ENCODE data around the gene PPP4R4. TPM values are rescaled to one million over a fixed set of nuclear protein-coding genes. Genes with fewer than 3 reads are reported as not detected.

The PPP4R4 gene
- total and polyA plus RNA-seq, 2 experiments from 2014 or later = 3.0 to 11.1 TPM

DNA sequence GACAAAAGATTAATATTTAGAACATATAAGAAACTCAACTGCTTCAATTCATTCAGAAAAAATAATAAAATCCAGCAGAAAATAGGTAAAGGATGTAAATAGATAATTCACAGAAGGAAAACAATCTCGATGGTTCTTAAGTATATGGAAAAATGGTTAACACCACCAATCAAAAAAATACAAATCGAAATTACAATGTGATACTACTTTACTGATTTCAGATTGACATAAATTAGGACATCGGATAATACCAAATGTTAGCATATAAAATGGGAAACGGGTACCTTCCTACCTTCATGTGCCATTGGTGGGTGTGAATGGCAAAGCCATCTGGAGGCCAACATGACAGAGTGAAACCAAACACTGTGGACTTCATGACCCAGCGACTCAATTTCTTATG, 1.6 kb upstream of the PPP4R4 start:
- no peak overlapping the region for H3K27ac Mint-ChIP-seq
- DNase-seq (ENCODE audit: low spot score) = no peak
- Histone ChIP-seq H3K4me2 (peak overlapping the region; percentile 89), H4K20me1 (replicated peaks; ENCODE audit: insufficient read depth) (no peaks in the 10 kb centered on the region), H3K27me3 (ENCODE audit: insufficient read depth) (peaks cover 37% of the 10 kb centered on the region), H3K4me1 (ENCODE audit: insufficient read depth) (peaks cover 17% of the 10 kb centered on the region), H3F3A (replicated peaks; ENCODE audit: low read depth) (peaks cover 4% of the 10 kb centered on the region; the same call in 1 of the 2 replicates), H3K4me3 (no peak overlapping the region), H2AFZ (peak overlapping the region; percentile 99; the same call in 1 of the 2 replicates), H3K36me3 (ENCODE audit: insufficient read depth) (no peaks in the 10 kb centered on the region), H3K27ac (ENCODE audit: low read depth) (no peak overlapping the region), H3K79me2 (replicated peaks; ENCODE audit: insufficient read depth) (no peaks in the 10 kb centered on the region; the same call in 1 of the 2 replicates), H3K9me2 (ENCODE audit: insufficient read depth) (no peaks in the 10 kb centered on the region)
- TF ChIP-seq, protein P1, sequence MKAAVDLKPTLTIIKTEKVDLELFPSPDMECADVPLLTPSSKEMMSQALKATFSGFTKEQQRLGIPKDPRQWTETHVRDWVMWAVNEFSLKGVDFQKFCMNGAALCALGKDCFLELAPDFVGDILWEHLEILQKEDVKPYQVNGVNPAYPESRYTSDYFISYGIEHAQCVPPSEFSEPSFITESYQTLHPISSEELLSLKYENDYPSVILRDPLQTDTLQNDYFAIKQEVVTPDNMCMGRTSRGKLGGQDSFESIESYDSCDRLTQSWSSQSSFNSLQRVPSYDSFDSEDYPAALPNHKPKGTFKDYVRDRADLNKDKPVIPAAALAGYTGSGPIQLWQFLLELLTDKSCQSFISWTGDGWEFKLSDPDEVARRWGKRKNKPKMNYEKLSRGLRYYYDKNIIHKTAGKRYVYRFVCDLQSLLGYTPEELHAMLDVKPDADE (IDR thresholded peaks at IDR 0.05) = no peak
- TF ChIP-seq NANOG (IDR thresholded peaks at IDR 0.05; ENCODE audit: borderline replicate concordance) = no peak
- no peak for TF ChIP-seq ZNF331 (CRISPR knock-in tag; IDR thresholded peaks at IDR 0.05; ENCODE audit: low read depth)
- H3K27me3 Mint-ChIP-seq (ENCODE audit: insufficient read depth, low read depth, poor library complexity) = peaks cover 11% of the 10 kb centered on the region
- H3K9me3 Mint-ChIP-seq = no peaks in the 10 kb centered on the region; the same call in 2 of the 3 replicates
- H3K4me1 Mint-ChIP-seq = peaks cover 21% of the 10 kb centered on the region
- H3K4me3 Mint-ChIP-seq = peak overlapping the region; percentile 84
- H3K36me3 Mint-ChIP-seq (ENCODE audit: low read depth) = peaks cover 3% of the 10 kb centered on the region; the same call in 1 of the 3 replicates
- no peak for ATAC-seq

DNA sequence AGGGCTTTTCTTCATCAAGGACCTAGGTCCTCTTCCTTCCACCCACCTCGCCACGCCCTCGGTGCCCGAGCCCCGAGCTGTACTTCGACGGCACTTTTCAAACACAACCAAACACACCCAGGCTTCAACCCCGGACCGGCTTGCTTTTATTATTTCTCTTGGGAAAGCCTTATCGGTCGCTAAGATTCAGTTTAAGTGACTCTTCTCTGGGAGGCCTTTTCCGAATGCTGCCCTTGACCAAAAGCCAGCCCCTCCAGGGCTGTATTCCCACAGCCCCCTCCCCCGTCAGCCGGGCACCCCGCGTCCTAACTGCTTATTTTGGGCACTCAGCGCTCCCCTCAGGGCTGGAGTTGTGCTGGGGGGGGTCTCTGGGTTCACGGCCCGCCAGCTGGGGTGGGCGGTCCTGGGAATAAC, 644 bp upstream of the PPP4R4 start:
- H3K27me3 Mint-ChIP-seq (ENCODE audit: insufficient read depth, low read depth, poor library complexity) = peaks cover 9% of the 10 kb centered on the region
- H3K9me2 ChIP-seq (ENCODE audit: insufficient read depth) = no peaks in the 10 kb centered on the region

More for the DNA sequence above, 644 bp upstream of the PPP4R4 start:
- Histone ChIP-seq H3K79me2 (replicated peaks; ENCODE audit: insufficient read depth) (no peaks in the 10 kb centered on the region; the same call in 1 of the 2 replicates), H3K27me3 (ENCODE audit: insufficient read depth) (peaks cover 37% of the 10 kb centered on the region), H3K4me1 (ENCODE audit: insufficient read depth) (peaks cover 17% of the 10 kb centered on the region), H3F3A (replicated peaks; ENCODE audit: low read depth) (peaks cover 4% of the 10 kb centered on the region; the same call in 1 of the 2 replicates), H3K27ac (ENCODE audit: low read depth) (peak overlapping the region; percentile 87), H2AFZ (peak overlapping the region; percentile 99), H3K4me2 (peak overlapping the region; percentile 89), H4K20me1 (replicated peaks; ENCODE audit: insufficient read depth) (no peaks in the 10 kb centered on the region), H3K4me3 (peak overlapping the region; percentile 94), H3K36me3 (ENCODE audit: insufficient read depth) (no peaks in the 10 kb centered on the region)
- peaks cover 3% of the 10 kb centered on the region; the same call in 1 of the 3 replicates for H3K36me3 Mint-ChIP-seq (ENCODE audit: low read depth)
- peaks cover 27% of the 10 kb centered on the region for H3K4me1 Mint-ChIP-seq
- TF ChIP-seq NANOG (IDR thresholded peaks at IDR 0.05; ENCODE audit: borderline replicate concordance) (no peak), EZH2 (IDR thresholded peaks at IDR 0.05; ENCODE audit: low read depth, unreplicated experiment) (no peak), STAT1 (IDR thresholded peaks at IDR 0.05; ENCODE audit: unreplicated experiment) (no peak), EZH2phosphoT487 (IDR thresholded peaks at IDR 0.05; ENCODE audit: unreplicated experiment) (no peak), CREB1 (CRISPR knock-in tag; IDR thresholded peaks at IDR 0.05; ENCODE audit: low read depth) (no peak)
- TF ChIP-seq, protein P2, sequence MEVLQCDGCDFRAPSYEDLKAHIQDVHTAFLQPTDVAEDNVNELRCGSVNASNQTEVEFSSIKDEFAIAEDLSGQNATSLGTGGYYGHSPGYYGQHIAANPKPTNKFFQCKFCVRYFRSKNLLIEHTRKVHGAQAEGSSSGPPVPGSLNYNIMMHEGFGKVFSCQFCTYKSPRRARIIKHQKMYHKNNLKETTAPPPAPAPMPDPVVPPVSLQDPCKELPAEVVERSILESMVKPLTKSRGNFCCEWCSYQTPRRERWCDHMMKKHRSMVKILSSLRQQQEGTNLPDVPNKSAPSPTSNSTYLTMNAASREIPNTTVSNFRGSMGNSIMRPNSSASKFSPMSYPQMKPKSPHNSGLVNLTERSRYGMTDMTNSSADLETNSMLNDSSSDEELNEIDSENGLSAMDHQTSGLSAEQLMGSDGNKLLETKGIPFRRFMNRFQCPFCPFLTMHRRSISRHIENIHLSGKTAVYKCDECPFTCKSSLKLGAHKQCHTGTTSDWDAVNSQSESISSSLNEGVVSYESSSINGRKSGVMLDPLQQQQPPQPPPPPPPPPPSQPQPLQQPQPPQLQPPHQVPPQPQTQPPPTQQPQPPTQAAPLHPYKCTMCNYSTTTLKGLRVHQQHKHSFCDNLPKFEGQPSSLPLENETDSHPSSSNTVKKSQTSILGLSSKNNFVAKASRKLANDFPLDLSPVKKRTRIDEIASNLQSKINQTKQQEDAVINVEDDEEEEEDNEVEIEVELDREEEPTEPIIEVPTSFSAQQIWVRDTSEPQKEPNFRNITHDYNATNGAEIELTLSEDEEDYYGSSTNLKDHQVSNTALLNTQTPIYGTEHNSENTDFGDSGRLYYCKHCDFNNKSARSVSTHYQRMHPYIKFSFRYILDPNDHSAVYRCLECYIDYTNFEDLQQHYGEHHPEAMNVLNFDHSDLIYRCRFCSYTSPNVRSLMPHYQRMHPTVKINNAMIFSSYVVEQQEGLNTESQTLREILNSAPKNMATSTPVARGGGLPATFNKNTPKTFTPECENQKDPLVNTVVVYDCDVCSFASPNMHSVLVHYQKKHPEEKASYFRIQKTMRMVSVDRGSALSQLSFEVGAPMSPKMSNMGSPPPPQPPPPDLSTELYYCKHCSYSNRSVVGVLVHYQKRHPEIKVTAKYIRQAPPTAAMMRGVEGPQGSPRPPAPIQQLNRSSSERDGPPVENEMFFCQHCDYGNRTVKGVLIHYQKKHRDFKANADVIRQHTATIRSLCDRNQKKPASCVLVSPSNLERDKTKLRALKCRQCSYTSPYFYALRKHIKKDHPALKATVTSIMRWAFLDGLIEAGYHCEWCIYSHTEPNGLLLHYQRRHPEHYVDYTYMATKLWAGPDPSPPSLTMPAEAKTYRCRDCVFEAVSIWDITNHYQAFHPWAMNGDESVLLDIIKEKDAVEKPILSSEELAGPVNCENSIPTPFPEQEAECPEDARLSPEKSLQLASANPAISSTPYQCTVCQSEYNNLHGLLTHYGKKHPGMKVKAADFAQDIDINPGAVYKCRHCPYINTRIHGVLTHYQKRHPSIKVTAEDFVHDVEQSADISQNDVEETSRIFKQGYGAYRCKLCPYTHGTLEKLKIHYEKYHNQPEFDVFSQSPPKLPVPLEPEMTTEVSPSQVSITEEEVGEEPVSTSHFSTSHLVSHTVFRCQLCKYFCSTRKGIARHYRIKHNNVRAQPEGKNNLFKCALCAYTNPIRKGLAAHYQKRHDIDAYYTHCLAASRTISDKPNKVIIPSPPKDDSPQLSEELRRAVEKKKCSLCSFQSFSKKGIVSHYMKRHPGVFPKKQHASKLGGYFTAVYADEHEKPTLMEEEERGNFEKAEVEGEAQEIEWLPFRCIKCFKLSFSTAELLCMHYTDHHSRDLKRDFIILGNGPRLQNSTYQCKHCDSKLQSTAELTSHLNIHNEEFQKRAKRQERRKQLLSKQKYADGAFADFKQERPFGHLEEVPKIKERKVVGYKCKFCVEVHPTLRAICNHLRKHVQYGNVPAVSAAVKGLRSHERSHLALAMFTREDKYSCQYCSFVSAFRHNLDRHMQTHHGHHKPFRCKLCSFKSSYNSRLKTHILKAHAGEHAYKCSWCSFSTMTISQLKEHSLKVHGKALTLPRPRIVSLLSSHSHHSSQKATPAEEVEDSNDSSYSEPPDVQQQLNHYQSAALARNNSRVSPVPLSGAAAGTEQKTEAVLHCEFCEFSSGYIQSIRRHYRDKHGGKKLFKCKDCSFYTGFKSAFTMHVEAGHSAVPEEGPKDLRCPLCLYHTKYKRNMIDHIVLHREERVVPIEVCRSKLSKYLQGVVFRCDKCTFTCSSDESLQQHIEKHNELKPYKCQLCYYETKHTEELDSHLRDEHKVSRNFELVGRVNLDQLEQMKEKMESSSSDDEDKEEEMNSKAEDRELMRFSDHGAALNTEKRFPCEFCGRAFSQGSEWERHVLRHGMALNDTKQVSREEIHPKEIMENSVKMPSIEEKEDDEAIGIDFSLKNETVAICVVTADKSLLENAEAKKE (CRISPR knock-in tag; IDR thresholded peaks at IDR 0.05) = no peak
- TF ChIP-seq, protein P3, sequence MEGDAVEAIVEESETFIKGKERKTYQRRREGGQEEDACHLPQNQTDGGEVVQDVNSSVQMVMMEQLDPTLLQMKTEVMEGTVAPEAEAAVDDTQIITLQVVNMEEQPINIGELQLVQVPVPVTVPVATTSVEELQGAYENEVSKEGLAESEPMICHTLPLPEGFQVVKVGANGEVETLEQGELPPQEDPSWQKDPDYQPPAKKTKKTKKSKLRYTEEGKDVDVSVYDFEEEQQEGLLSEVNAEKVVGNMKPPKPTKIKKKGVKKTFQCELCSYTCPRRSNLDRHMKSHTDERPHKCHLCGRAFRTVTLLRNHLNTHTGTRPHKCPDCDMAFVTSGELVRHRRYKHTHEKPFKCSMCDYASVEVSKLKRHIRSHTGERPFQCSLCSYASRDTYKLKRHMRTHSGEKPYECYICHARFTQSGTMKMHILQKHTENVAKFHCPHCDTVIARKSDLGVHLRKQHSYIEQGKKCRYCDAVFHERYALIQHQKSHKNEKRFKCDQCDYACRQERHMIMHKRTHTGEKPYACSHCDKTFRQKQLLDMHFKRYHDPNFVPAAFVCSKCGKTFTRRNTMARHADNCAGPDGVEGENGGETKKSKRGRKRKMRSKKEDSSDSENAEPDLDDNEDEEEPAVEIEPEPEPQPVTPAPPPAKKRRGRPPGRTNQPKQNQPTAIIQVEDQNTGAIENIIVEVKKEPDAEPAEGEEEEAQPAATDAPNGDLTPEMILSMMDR (conservative IDR thresholded peaks at IDR 0.05; ENCODE audit: low read depth in 2 of 2) = no peak
- peak overlapping the region; percentile 84 for H3K4me3 Mint-ChIP-seq
- ATAC-seq = peak; percentile 9
- peak overlapping the region; percentile 60 for H3K27ac Mint-ChIP-seq
- DNase-seq (ENCODE audit: low spot score) = peak; percentile 40
- no peaks in the 10 kb centered on the region; the same call in 2 of the 3 replicates for H3K9me3 Mint-ChIP-seq

Measured in GM23338 (cell line).